Measurements from ENCODE around the gene CHID1. TPM values are rescaled to one million over a fixed set of nuclear protein-coding genes. Genes with fewer than 3 reads are reported as not detected.

Gene CHID1
- total and polyA plus RNA-seq, 2 of the 8 experiments (the other 6 are each of a cell fraction or from before 2014, with no cell fraction given): 81.2 to 88.5 TPM

- Histone ChIP-seq H3K9ac (replicated peaks in 1 of 4; ENCODE audit: extremely low read depth in 1 of 4, low read depth in 3 of 4, low read length in 3 of 4) (peak within 1 kb of the TSS in 3 of 4 experiments; percentile 29 to 65 (median 62); a peak in 5 of 7 replicates), H3K27ac (ENCODE audit: low read depth, low read length) (no peak within 1 kb of the TSS), H2BK15ac (ENCODE audit: low read length) (peak within 1 kb of the TSS; percentile 23; the same call in 1 of the 2 replicates), H3K14ac (ENCODE audit: insufficient read length) (no peak within 1 kb of the TSS), H2AK5ac (ENCODE audit: low read depth, low read length) (0 out of 2 replicates have a peak within 1 kb of the TSS, but pooled peaks have one; percentile 19), H4K91ac (replicated peaks; ENCODE audit: insufficient read length, low read length) (peak within 1 kb of the TSS; percentile 87), H2AFZ (ENCODE audit: low read length) (no peak within 1 kb of the TSS), H2BK5ac (ENCODE audit: low read depth, low read length) (peak within 1 kb of the TSS; percentile 26; the same call in 1 of the 2 replicates), H3K18ac (ENCODE audit: extremely low read depth, low read length) (peak within 1 kb of the TSS; percentile 97), H3K4me2 (ENCODE audit: insufficient read depth in 1 of 2, low read depth in 2 of 2, low read length in 2 of 2) (peak within 1 kb of the TSS; percentile 81 to 84), H3K4me3 (ENCODE audit: extremely low read depth in 1 of 4, insufficient read depth in 2 of 4, low read depth in 3 of 4, low read length in 4 of 4) (peak within 1 kb of the TSS; percentile 51 to 76 (median 58)), H3K36me3 (ENCODE audit: control insufficient read depth in 2 of 4, insufficient read depth in 4 of 4, low read length in 3 of 4) (peaks cover 0 to 9% (median 3%) of the 10 kb centered on the region in 4 experiments; a peak in 4 of 8 replicates), H3K9me3 (ENCODE audit: insufficient read depth in 2 of 2, low read depth in 1 of 2, low read length in 1 of 2) (no peaks in the 10 kb centered on the region), H4K8ac (ENCODE audit: extremely low read depth, insufficient read depth, low read length) (peak within 1 kb of the TSS; percentile 81), H3K23ac (ENCODE audit: insufficient read length) (no peak within 1 kb of the TSS), H2BK120ac (replicated peaks; ENCODE audit: low read depth, low read length) (no peak within 1 kb of the TSS), H3K4ac (replicated peaks; ENCODE audit: insufficient read length, low read depth, low read length) (peak within 1 kb of the TSS; percentile 78), H4K20me1 (replicated peaks in 1 of 2; ENCODE audit: control insufficient read depth in 1 of 2, insufficient read depth in 2 of 2, low read length in 2 of 2) (peaks cover 2 to 19% of the 10 kb centered on the region in 2 experiments), H4K5ac (ENCODE audit: insufficient read length, low read depth, low read length) (peak within 1 kb of the TSS; percentile 84), H3K79me2 (ENCODE audit: control insufficient read depth in 1 of 2, insufficient read depth in 2 of 2, low read length in 2 of 2) (no peaks in the 10 kb centered on the region; a peak in 1 of 4 replicates), H3K23me2 (ENCODE audit: low read depth, low read length) (peaks cover 29% of the 10 kb centered on the region), H3K79me1 (ENCODE audit: low read depth, low read length) (no peaks in the 10 kb centered on the region; the same call in 1 of the 2 replicates), H3K4me1 (replicated peaks in 1 of 4; ENCODE audit: control insufficient read depth in 3 of 4, insufficient read depth in 4 of 4, low read length in 3 of 4) (peaks cover 0 to 51% (median 43%) of the 10 kb centered on the region in 4 experiments; a peak in 6 of 7 replicates), H3K56ac (replicated peaks; ENCODE audit: insufficient read length, low read depth, low read length) (peak within 1 kb of the TSS; percentile 59), H2BK12ac (ENCODE audit: low read depth, low read length) (peak within 1 kb of the TSS; percentile 23; the same call in 1 of the 2 replicates), H2BK20ac (ENCODE audit: low read length) (0 out of 2 replicates have a peak within 1 kb of the TSS, but pooled peaks have one; percentile 72), H3K27me3 (replicated peaks in 1 of 4; ENCODE audit: control insufficient read depth in 3 of 4, extremely low read depth in 1 of 4, insufficient read depth in 3 of 4, low read length in 3 of 4) (peaks cover 6 to 39% (median 31%) of the 10 kb centered on the region in 4 experiments)
- 3% methylated on average over 17 of the region's 67 CpGs; no CpG with 5 or more reads in 1 of the 2 experiments for WGBS, 2 experiments (ENCODE audit: extremely low coverage in 1 of 2, insufficient coverage in 1 of 2, insufficient read length in 1 of 2, insufficient replicate concordance in 2 of 2, low coverage in 1 of 2, low lambda C conversion rate in 2 of 2, missing lambda C conversion rate in 1 of 2)
- CTCF ChIA-PET (ENCODE audit: partially characterized antibody): interaction anchor here (0.6 to 2.4 kb wide), 4 partner anchors 11 to 102 kb away, joined by 3 to 7 read pairs (median 4); partner anchors contain the start of genes PNPLA2, POLR2L and TSPAN4
- no peak for FAIRE-seq
- POLR2A ChIA-PET (ENCODE audit: partially characterized antibody): interaction anchor here (1.0 to 53.0 kb wide), 6 partner anchors 2 to 89 kb away, joined by 3 to 1917 read pairs (median 120); partner anchors contain the start of genes CD151, CEND1, CRACR2B and PIDD1
- peak in 1 of 2 experiments; percentile 83 for DNase-seq (ENCODE audit: low read depth in 1 of 2, low spot score in 2 of 2)
- TF ChIP-seq CREB1 (IDR thresholded peaks at IDR 0.05): no peak
- TF ChIP-seq CEBPB (IDR thresholded peaks at IDR 0.05; ENCODE audit: low read depth, low read length): no peak
- TF ChIP-seq BRCA1 (IDR thresholded peaks at IDR 0.05; ENCODE audit: low read depth, low read length): no peak
- TF ChIP-seq SUZ12 (IDR thresholded peaks at IDR 0.05; ENCODE audit: low read length): no peak
- no peak for TF ChIP-seq NANOG (IDR thresholded peaks at IDR 0.05; ENCODE audit: insufficient read depth, low read depth, low read length, poor library complexity, severe bottlenecking)
- no peak for TF ChIP-seq E2F6 (IDR thresholded peaks at IDR 0.05)
- TF ChIP-seq JUN (IDR thresholded peaks at IDR 0.05; ENCODE audit: low read depth, low read length): no peak
- TF ChIP-seq TAF1 (IDR thresholded peaks at IDR 0.05; ENCODE audit: low read depth, low read length): no peak
- TF ChIP-seq FOSL1 (IDR thresholded peaks at IDR 0.05; ENCODE audit: insufficient read depth, low read depth, low read length): no peak
- no peak for TF ChIP-seq GTF2F1 (IDR thresholded peaks at IDR 0.05; ENCODE audit: borderline replicate concordance, low read depth, low read length)
- no peak for TF ChIP-seq TEAD4 (IDR thresholded peaks at IDR 0.05; ENCODE audit: low read depth, low read length)
These were observed 78.0 kb downstream of the CHID1 start, which contains the start of gene CD151 for GRCh38 chr11:832529-833113. TSS of gene CD151 (plus strand) at chr11:832952. CDS start at chr11:836070, 3,118 bp downstream.
